HCT116 (cell line): Measurements from ENCODE around the gene FBXO21. TPM values are rescaled to one million over a fixed set of nuclear protein-coding genes. Genes with fewer than 3 reads are reported as not detected.
"Not testable (repeated sequence)": the region's sequence is repeated elsewhere in the genome, so short reads cannot be mapped to it uniquely, and the experiment has no call there.

Experiments used
- ATAC-seq: fragments of 200-7000 bp; cut with Tn5 transposase; 2 replicates; pipeline ENCODE4 v1.9.1; 2020; ENCODE audit warnings: mild to moderate bottlenecking, moderate library complexity
- BruUV-seq: library from RNA; stranded (reverse); fragments of 400-500 nt; replicated peaks from 2 replicates; lab custom pipeline; 2021; lab: Mats Ljungman, UMichigan
- CTCF ChIA-PET: fragments of 300-600 bp; sonication (Branson Sonifier 250); formaldehyde crosslinking; loops from one replicate; lab custom pipeline; 2021; ENCODE audit warnings: antibody characterized with exemption; lab: Charles Lee
- POLR2A ChIA-PET: fragments of 300-600, 350-600 bp; sonication (Branson Sonifier 250); formaldehyde crosslinking; loops from one replicate; lab custom pipeline; 2021; ENCODE audit warnings: antibody characterized with exemption; lab: Charles Lee
- RAD21 ChIA-PET, 2 experiments: fragments of 300-600 bp; sonication (Branson Sonifier 250); formaldehyde crosslinking; loops; one replicate each; lab custom pipeline; 2023; ENCODE audit warnings: low total read pairs in 2 of 2; ENCODE audit not compliant: uncharacterized antibody in 2 of 2, unreplicated experiment in 2 of 2, low non-redundant PET in 1 of 2; lab: Charles Lee
- DNase-seq: peaks from one replicate; pipeline ENCODE4 v3.0.0-alpha.2; 2010; ENCODE audit warnings: low read depth, low spot score
- H2AFZ ChIP-seq: fragments of 200-600 bp; shearing (Covaris generic), sonication (generic); 2 replicates; pipeline ENCODE4 v1.6.1; 2017; ENCODE audit warnings: low read depth, mixed run types, mixed read lengths, antibody characterized with exemption, low read length; ENCODE audit not compliant: poor library complexity, severe bottlenecking
- H3K27ac ChIP-seq: 2 replicates; pipeline ENCODE4 v1.5.1; 2012; ENCODE audit warnings: low read depth, low read length
- H3K27me3 ChIP-seq: fragments of 200-600 bp; sonication (generic); 2 replicates; pipeline ENCODE4 v1.6.1; 2016; ENCODE audit warnings: mixed run types, low read length, mixed read lengths; ENCODE audit not compliant: insufficient read depth
- H3K36me3 ChIP-seq, 2 experiments: fragments of 200-500 bp in 1 of 2; fragments of 200-600 bp in 1 of 2; sonication (Bioruptor generic) in 1 of 2; sonication (generic) in 1 of 2; 2 replicates each; pipeline versions ENCODE4 v1.5.1 to v1.6.1; 2014 to 2016; ENCODE audit warnings: low read length in 2 of 2, inconsistent platforms in 1 of 2, mixed read lengths in 1 of 2, mixed run types in 1 of 2; ENCODE audit not compliant: insufficient read depth in 2 of 2, control insufficient read depth in 1 of 2
- H3K4me1 ChIP-seq, 2 experiments: fragments of 200-600 bp in 1 of 2; sonication (generic) in 1 of 2; 2 replicates each; pipeline versions ENCODE4 v1.5.1 to v1.6.1; 2012 to 2017; ENCODE audit warnings: low read length in 2 of 2, inconsistent platforms in 1 of 2, mild to moderate bottlenecking in 1 of 2, mixed read lengths in 1 of 2, mixed run types in 1 of 2, moderate library complexity in 1 of 2; ENCODE audit not compliant: insufficient read depth in 2 of 2, control insufficient read depth in 1 of 2
- H3K4me2 ChIP-seq: fragments of 200-600 bp; sonication (generic); 2 replicates; pipeline ENCODE4 v1.6.1; 2017; ENCODE audit warnings: mixed run types, low read length, mixed read lengths
- H3K4me3 ChIP-seq, 2 experiments: fragments of 200-600 bp in 1 of 2; sonication (generic) in 1 of 2; replicated peaks in 1 of 2; 2 replicates each; pipeline ENCODE4 v1.5.1; 2011 to 2016; ENCODE audit warnings: low read length in 2 of 2, control low read depth in 1 of 2, low read depth in 1 of 2, mild to moderate bottlenecking in 1 of 2, mixed read lengths in 1 of 2, mixed run types in 1 of 2
- H3K79me2 ChIP-seq: fragments of 200-600 bp; sonication (generic); 2 replicates; pipeline ENCODE4 v1.6.1; 2017; ENCODE audit warnings: mild to moderate bottlenecking, mixed run types, low read length, moderate library complexity, mixed read lengths; ENCODE audit not compliant: insufficient read depth
- H3K9ac ChIP-seq: fragments of 200-600 bp; sonication (generic); 2 replicates; pipeline ENCODE4 v1.6.1; 2016; ENCODE audit warnings: low read length, mixed read lengths
- H3K9me2 ChIP-seq: fragments of 200-600 bp; sonication (generic), shearing (Covaris generic); 2 replicates; pipeline ENCODE4 v1.6.1; 2017; ENCODE audit warnings: mixed run types, mild to moderate bottlenecking, moderate library complexity; ENCODE audit not compliant: insufficient read depth
- H3K9me3 ChIP-seq, 2 experiments: fragments of 200-500 bp in 1 of 2; fragments of 200-600 bp in 1 of 2; sonication (Bioruptor generic) in 1 of 2; sonication (generic) in 1 of 2; 2 replicates each; pipeline ENCODE4 v1.6.1; 2014 to 2017; ENCODE audit warnings: low read length in 2 of 2, mixed read lengths in 2 of 2, inconsistent platforms in 1 of 2, low read depth in 1 of 2, mild to moderate bottlenecking in 1 of 2, mixed run types in 1 of 2, moderate library complexity in 1 of 2; ENCODE audit not compliant: control insufficient read depth in 1 of 2, insufficient read depth in 1 of 2
- H4K20me1 ChIP-seq: fragments of 200-600 bp; sonication (generic), shearing (Covaris generic); 2 replicates; pipeline ENCODE4 v1.6.1; 2017; ENCODE audit warnings: mixed run types, mild to moderate bottlenecking, moderate library complexity; ENCODE audit not compliant: insufficient read depth
- intact Hi-C: fragments of 100-400 bp; cut with micrococcal nuclease; formaldehyde crosslinking; loops from 2 replicates; pipeline ENCODE4 v1.10.0; 2022
- total RNA-seq: library from RNA; stranded (reverse); gene quantifications from one replicate; pipeline ENCODE4 v1.2.1, GENCODE V29; 2021; ENCODE audit not compliant: unreplicated experiment

The FBXO21 gene
- total RNA-seq, 1 experiment from 2014 or later = 45.5 TPM

DNA sequence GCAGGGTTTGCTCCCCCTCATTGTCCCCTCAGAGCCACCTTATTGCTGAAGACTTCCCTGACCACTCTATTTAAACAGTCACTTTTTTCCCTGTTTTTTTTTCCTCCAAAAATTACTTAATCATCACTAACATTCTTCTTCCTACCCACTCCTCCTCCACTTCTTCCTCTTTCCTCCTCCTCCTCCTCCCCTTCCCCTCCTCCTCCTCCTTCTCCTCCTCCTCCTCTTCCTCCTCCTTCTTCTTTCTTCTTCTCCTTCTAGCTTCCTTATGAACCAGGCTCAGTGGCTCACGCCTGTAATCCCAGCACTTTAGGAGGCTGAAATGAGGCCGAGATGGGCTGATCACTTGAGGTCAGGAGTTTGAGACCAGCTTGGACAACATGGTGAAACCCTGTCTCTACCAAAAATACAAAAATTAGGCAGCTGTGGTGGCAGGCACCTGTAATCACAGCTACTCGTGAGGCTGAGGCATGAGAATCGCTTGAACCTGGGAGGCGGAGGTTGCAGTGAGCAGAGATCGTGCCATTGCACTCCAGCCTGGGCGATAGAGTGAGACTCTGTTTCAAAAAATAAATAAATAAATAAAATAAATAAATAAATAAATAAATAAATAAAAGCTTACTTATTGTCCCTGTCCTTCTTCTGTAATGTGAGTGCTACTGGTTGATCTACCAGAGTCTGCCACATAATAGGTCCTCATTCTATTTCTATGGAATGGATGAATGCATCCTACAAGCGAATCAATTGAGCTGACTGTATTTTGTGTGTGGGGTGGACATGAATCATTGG, 9.9 kb upstream of the FBXO21 start:
- BruUV-seq, H3K27me3 ChIP-seq, H3K9me3 ChIP-seq, H3K4me1 ChIP-seq, POLR2A ChIA-PET, H3K9ac ChIP-seq, H4K20me1 ChIP-seq, H2AFZ ChIP-seq, H3K27ac ChIP-seq, CTCF ChIA-PET, RAD21 ChIA-PET, DNase-seq, H3K36me3 ChIP-seq, H3K4me3 ChIP-seq, H3K4me2 ChIP-seq, H3K79me2 ChIP-seq, H3K9me2 ChIP-seq, ATAC-seq, intact Hi-C loops: not testable (repeated sequence)

DNA sequence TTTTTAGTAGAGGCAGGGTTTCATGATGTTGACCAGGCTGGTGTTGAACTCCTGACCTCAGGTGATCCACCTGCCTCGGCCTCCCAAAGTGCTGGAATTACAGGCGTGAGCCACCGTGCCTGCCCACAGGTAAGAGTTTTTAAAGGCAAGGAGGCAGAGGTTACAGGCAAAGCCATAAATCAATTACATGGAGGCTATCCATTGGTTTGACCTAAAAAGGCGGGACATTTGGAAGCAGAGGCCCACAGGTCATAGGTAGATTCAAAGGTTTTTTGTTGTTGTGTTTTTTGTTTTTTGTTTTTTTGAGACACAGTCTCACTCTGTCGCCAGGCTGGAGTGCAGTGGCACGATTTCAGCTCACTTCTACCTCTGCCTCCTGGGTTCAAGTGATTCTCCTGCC, 6.1 kb upstream of the FBXO21 start:
- BruUV-seq, H4K20me1 ChIP-seq, H3K27ac ChIP-seq, intact Hi-C loops, POLR2A ChIA-PET, H3K9me3 ChIP-seq, H3K9ac ChIP-seq, RAD21 ChIA-PET, H3K4me2 ChIP-seq, H3K9me2 ChIP-seq, H3K27me3 ChIP-seq, ATAC-seq, DNase-seq, H3K36me3 ChIP-seq, H2AFZ ChIP-seq, H3K79me2 ChIP-seq, H3K4me3 ChIP-seq: not testable (repeated sequence)
- CTCF ChIA-PET = interaction anchor here (1.1 kb wide), 1 partner anchor 661 kb away, joined by 3 read pairs; no protein-coding TSS in a partner anchor
- H3K4me1 ChIP-seq = peaks cover 7 to 21% of the 10 kb centered on the region in 2 experiments; a peak in 3 of 4 replicates
